KMS-11 (cell line): ENCODE measurements around the gene GREB1L.

Experiments
- H2AFZ ChIP-seq: fragments of 200-600 bp; sonication (generic); 2 replicates; pipeline ENCODE4 v1.6.1; 2016; ENCODE audit warnings: antibody characterized with exemption, mixed run types, low read depth
- H3K27ac ChIP-seq: fragments of 200-600 bp; sonication (generic); 2 replicates; pipeline ENCODE4 v1.6.1; 2016; ENCODE audit warnings: mild to moderate bottlenecking, mixed run types
- H3K27me3 ChIP-seq: fragments of 200-600 bp; sonication (generic); 2 replicates; pipeline ENCODE4 v1.6.1; 2017; ENCODE audit warnings: mild to moderate bottlenecking, low read depth, mixed run types, moderate library complexity; ENCODE audit not compliant: insufficient read depth
- H3K36me3 ChIP-seq: fragments of 200-600 bp; sonication (generic); 2 replicates; pipeline ENCODE4 v1.6.1; 2017; ENCODE audit warnings: mild to moderate bottlenecking, mixed run types; ENCODE audit not compliant: insufficient read depth
- H3K4me1 ChIP-seq: fragments of 200-600 bp; sonication (generic); 2 replicates; pipeline ENCODE4 v1.6.1; 2016; ENCODE audit warnings: mild to moderate bottlenecking, low read depth, mixed run types; ENCODE audit not compliant: poor library complexity, severe bottlenecking
- H3K4me2 ChIP-seq: fragments of 200-600 bp; sonication (generic); 2 replicates; pipeline ENCODE4 v1.7.0; 2016; ENCODE audit warnings: mild to moderate bottlenecking, mixed run types
- H3K4me3 ChIP-seq: fragments of 200-600 bp; sonication (generic); IDR thresholded peaks from 2 replicates; pipeline ENCODE4 v1.6.1; 2017; ENCODE audit warnings: low read depth, low read length, mixed read lengths; ENCODE audit not compliant: insufficient read depth
- H3K79me2 ChIP-seq: fragments of 200-600 bp; sonication (generic); 2 replicates; pipeline ENCODE4 v1.6.1; 2016; ENCODE audit warnings: low read depth, mixed run types; ENCODE audit not compliant: insufficient read depth
- H3K9ac ChIP-seq: fragments of 200-600 bp; sonication (generic); 2 replicates; pipeline ENCODE4 v1.6.1; 2016; ENCODE audit warnings: mild to moderate bottlenecking, mixed run types
- H4K20me1 ChIP-seq: fragments of 200-600 bp; sonication (generic); 2 replicates; pipeline ENCODE4 v1.6.1; 2016; ENCODE audit warnings: mild to moderate bottlenecking, mixed run types; ENCODE audit not compliant: insufficient read depth
- CTCF ChIP-seq: fragments of 200-600 bp; sonication (generic); conservative IDR thresholded peaks from 2 replicates; pipeline ENCODE4 v1.6.1; 2017; ENCODE audit warnings: low read depth, mild to moderate bottlenecking, antibody characterized with exemption, low read length, moderate library complexity, mixed read lengths

GREB1L gene

DNA sequence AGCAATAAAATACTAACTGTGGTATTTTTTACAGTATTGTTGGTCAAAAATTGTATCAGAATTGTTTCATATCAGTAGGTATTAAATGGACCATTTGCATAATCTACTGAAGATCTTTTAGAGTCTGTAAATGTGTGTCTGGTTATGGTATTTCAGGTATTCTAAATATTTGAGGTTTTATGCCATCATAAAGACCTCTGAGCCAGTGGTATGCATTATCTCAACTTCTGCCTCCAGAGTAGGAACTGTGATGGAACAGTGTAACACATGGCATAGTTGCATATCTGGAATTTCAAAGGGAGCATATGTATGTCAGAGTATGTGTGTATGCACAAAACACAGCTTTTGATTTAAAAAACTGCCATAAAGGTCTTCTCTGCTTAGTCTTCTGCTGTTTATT lies 15.4 kb downstream of the GREB1L start:
- Histone ChIP-seq H4K20me1 (no peaks in the 10 kb centered on the region), H3K79me2 (no peaks in the 10 kb centered on the region), H3K27me3 (no peaks in the 10 kb centered on the region), H3K4me2 (no peak overlapping the region), H3K4me3 (no peak overlapping the region), H3K9ac (no peak overlapping the region), H2AFZ (no peak overlapping the region), H3K36me3 (no peaks in the 10 kb centered on the region), H3K27ac (no peak overlapping the region), H3K4me1 (no peaks in the 10 kb centered on the region)
- TF ChIP-seq CTCF: no peak

DNA sequence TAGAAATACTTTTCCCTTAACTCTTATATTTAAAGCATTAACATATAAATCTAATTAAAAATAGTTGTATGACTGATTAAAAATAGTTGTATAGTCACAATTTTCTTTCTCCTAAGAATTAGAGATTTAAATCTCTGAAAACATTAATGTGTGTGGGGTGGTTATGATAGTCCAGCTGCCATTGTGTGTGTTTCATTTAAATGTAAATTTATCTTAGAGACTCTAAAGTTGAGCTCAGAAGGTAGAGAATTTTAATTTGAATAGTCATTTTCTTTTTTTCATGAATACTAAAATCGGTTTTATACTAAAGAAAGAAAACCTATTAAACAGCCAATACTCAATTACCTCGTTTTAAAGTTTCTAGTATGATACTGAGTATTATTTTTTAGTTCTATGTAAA lies 18.6 kb downstream of the GREB1L start:
- peaks cover 9% of the 10 kb centered on the region for H3K4me1 ChIP-seq
- no peak overlapping the region for H3K27ac ChIP-seq
- no peak overlapping the region for H3K9ac ChIP-seq
- H3K79me2 ChIP-seq: no peaks in the 10 kb centered on the region
- no peaks in the 10 kb centered on the region for H4K20me1 ChIP-seq
- H3K27me3 ChIP-seq: no peaks in the 10 kb centered on the region
- no peaks in the 10 kb centered on the region for H3K36me3 ChIP-seq
- no peak overlapping the region for H3K4me2 ChIP-seq
- H2AFZ ChIP-seq: no peak overlapping the region
- no peak for TF ChIP-seq CTCF
- no peak overlapping the region for H3K4me3 ChIP-seq

- Histone ChIP-seq H3K79me2 (no peaks in the 10 kb centered on the region), H3K4me3 (no peak overlapping the region), H3K4me2 (no peak overlapping the region), H3K27ac (no peak overlapping the region), H3K9ac (no peak overlapping the region), H3K36me3 (no peaks in the 10 kb centered on the region), H3K4me1 (peaks cover 9% of the 10 kb centered on the region), H2AFZ (no peak overlapping the region), H4K20me1 (no peaks in the 10 kb centered on the region), H3K27me3 (no peaks in the 10 kb centered on the region)
- TF ChIP-seq CTCF: no peak
These were observed 19.3 kb downstream of the GREB1L start for GRCh38 chr18:21261352-21261751.

- Histone ChIP-seq H3K27me3 (no peaks in the 10 kb centered on the region), H3K4me1 (peaks cover 9% of the 10 kb centered on the region), H3K36me3 (no peaks in the 10 kb centered on the region), H3K9ac (no peak overlapping the region), H4K20me1 (no peaks in the 10 kb centered on the region), H3K27ac (no peak overlapping the region), H2AFZ (no peak overlapping the region), H3K4me3 (no peak overlapping the region), H3K79me2 (no peaks in the 10 kb centered on the region), H3K4me2 (no peak overlapping the region)
- TF ChIP-seq CTCF: no peak
These were observed 20.2 kb downstream of the GREB1L start for GRCh38 chr18:21262244-21262643.
